ENCODE measurements around the gene GABRA6.

GABRA6 gene

DNA sequence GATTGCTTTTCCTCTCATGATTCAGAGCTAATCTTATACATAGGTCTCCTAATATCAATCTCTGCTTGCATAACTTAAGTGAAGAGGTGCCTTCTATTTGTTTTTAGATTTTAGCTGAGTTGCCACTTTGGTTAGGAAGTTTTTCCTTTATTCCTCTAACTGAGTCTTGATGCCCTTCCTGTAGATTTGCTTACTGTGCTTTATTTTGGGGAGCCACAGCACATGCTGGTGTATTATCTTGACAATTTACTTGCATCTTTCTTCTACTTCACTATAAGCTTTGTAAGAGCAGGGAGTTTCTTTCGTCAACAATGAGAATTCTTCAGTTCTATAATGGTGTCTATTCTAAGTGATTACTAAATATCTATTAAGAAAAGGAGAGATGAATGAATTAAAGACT, 54.9 kb downstream of the GABRA6 start:
- no peak overlapping the region for H2AFZ ChIP-seq (ENCODE audit: low read depth, low read length)
- H3K4me3 ChIP-seq (ENCODE audit: low read length), result no peak overlapping the region
- H3K9me3 ChIP-seq (ENCODE audit: insufficient read depth, low read length), result no peaks in the 10 kb centered on the region
- H3K4me2 ChIP-seq (ENCODE audit: low read length), result no peak overlapping the region
- H3K27me3 ChIP-seq (ENCODE audit: low read depth, low read length), result no peaks in the 10 kb centered on the region
- H3K4me1 ChIP-seq (ENCODE audit: low read length), result no peaks in the 10 kb centered on the region
- H3K36me3 ChIP-seq (replicated peaks; ENCODE audit: low read depth, low read length), result no peaks in the 10 kb centered on the region
- no peak for TF ChIP-seq EZH2phosphoT487 (IDR thresholded peaks at IDR 0.05; ENCODE audit: low read depth)
- TF ChIP-seq, protein P1, sequence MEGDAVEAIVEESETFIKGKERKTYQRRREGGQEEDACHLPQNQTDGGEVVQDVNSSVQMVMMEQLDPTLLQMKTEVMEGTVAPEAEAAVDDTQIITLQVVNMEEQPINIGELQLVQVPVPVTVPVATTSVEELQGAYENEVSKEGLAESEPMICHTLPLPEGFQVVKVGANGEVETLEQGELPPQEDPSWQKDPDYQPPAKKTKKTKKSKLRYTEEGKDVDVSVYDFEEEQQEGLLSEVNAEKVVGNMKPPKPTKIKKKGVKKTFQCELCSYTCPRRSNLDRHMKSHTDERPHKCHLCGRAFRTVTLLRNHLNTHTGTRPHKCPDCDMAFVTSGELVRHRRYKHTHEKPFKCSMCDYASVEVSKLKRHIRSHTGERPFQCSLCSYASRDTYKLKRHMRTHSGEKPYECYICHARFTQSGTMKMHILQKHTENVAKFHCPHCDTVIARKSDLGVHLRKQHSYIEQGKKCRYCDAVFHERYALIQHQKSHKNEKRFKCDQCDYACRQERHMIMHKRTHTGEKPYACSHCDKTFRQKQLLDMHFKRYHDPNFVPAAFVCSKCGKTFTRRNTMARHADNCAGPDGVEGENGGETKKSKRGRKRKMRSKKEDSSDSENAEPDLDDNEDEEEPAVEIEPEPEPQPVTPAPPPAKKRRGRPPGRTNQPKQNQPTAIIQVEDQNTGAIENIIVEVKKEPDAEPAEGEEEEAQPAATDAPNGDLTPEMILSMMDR (IDR thresholded peaks at IDR 0.05; ENCODE audit: low read depth, low read length), result no peak
- no peaks in the 10 kb centered on the region for H3K79me2 ChIP-seq (ENCODE audit: low read length)
- H4K20me1 ChIP-seq (ENCODE audit: insufficient read depth, low read length), result no peaks in the 10 kb centered on the region
- H3K27ac ChIP-seq (ENCODE audit: low read length), result no peak overlapping the region
- H3K9ac ChIP-seq (ENCODE audit: low read length), result no peak overlapping the region

- Histone ChIP-seq H3K4me2 (ENCODE audit: low read length) (no peak overlapping the region), H3K36me3 (replicated peaks; ENCODE audit: low read depth, low read length) (no peaks in the 10 kb centered on the region), H4K20me1 (ENCODE audit: insufficient read depth, low read length) (no peaks in the 10 kb centered on the region), H3K4me1 (ENCODE audit: low read length) (no peaks in the 10 kb centered on the region), H3K27me3 (ENCODE audit: low read depth, low read length) (no peaks in the 10 kb centered on the region), H3K79me2 (ENCODE audit: low read length) (no peaks in the 10 kb centered on the region), H3K27ac (ENCODE audit: low read length) (no peak overlapping the region), H3K4me3 (ENCODE audit: low read length) (no peak overlapping the region), H2AFZ (ENCODE audit: low read depth, low read length) (no peak overlapping the region), H3K9me3 (ENCODE audit: insufficient read depth, low read length) (no peaks in the 10 kb centered on the region), H3K9ac (ENCODE audit: low read length) (no peak overlapping the region)
- TF ChIP-seq EZH2phosphoT487 (IDR thresholded peaks at IDR 0.05; ENCODE audit: low read depth), result no peak
- TF ChIP-seq, protein P1 (IDR thresholded peaks at IDR 0.05; ENCODE audit: low read depth, low read length), result no peak
These were observed 58.8 kb downstream of the GABRA6 start for GRCh38 chr5:161744276-161744675.

GRCh38 chr5:161745392-161745791, 59.9 kb downstream of the GABRA6 start:
- H3K27me3 ChIP-seq (ENCODE audit: low read depth, low read length), result no peaks in the 10 kb centered on the region
- no peak overlapping the region for H3K4me3 ChIP-seq (ENCODE audit: low read length)
- no peaks in the 10 kb centered on the region for H3K36me3 ChIP-seq (replicated peaks; ENCODE audit: low read depth, low read length)
- H2AFZ ChIP-seq (ENCODE audit: low read depth, low read length), result no peak overlapping the region
- no peaks in the 10 kb centered on the region for H3K79me2 ChIP-seq (ENCODE audit: low read length)
- H3K4me1 ChIP-seq (ENCODE audit: low read length), result no peaks in the 10 kb centered on the region
- H3K4me2 ChIP-seq (ENCODE audit: low read length), result no peak overlapping the region
- H3K27ac ChIP-seq (ENCODE audit: low read length), result no peak overlapping the region
- no peaks in the 10 kb centered on the region for H4K20me1 ChIP-seq (ENCODE audit: insufficient read depth, low read length)
- TF ChIP-seq, protein P1 (IDR thresholded peaks at IDR 0.05; ENCODE audit: low read depth, low read length), result no peak
- TF ChIP-seq EZH2phosphoT487 (IDR thresholded peaks at IDR 0.05; ENCODE audit: low read depth), result no peak
- no peaks in the 10 kb centered on the region for H3K9me3 ChIP-seq (ENCODE audit: insufficient read depth, low read length)
- H3K9ac ChIP-seq (ENCODE audit: low read length), result no peak overlapping the region

- no peaks in the 10 kb centered on the region for H3K27me3 ChIP-seq (ENCODE audit: low read depth, low read length)
- no peaks in the 10 kb centered on the region for H3K4me1 ChIP-seq (ENCODE audit: low read length)
- H4K20me1 ChIP-seq (ENCODE audit: insufficient read depth, low read length), result no peaks in the 10 kb centered on the region
- H3K79me2 ChIP-seq (ENCODE audit: low read length), result no peaks in the 10 kb centered on the region
- H3K4me2 ChIP-seq (ENCODE audit: low read length), result no peak overlapping the region
- H3K9ac ChIP-seq (ENCODE audit: low read length), result no peak overlapping the region
- no peak overlapping the region for H3K27ac ChIP-seq (ENCODE audit: low read length)
- no peak for TF ChIP-seq EZH2phosphoT487 (IDR thresholded peaks at IDR 0.05; ENCODE audit: low read depth)
- TF ChIP-seq, protein P1 (IDR thresholded peaks at IDR 0.05; ENCODE audit: low read depth, low read length), result no peak
- H3K36me3 ChIP-seq (replicated peaks; ENCODE audit: low read depth, low read length), result no peaks in the 10 kb centered on the region
- no peak overlapping the region for H2AFZ ChIP-seq (ENCODE audit: low read depth, low read length)
- H3K9me3 ChIP-seq (ENCODE audit: insufficient read depth, low read length), result no peaks in the 10 kb centered on the region
- H3K4me3 ChIP-seq (ENCODE audit: low read length), result no peak overlapping the region
These were observed 65.7 kb downstream of the GABRA6 start for GRCh38 chr5:161751265-161751664.
